IPS-18c (cell line): ENCODE results near the gene SNX33.
"Not testable (repeated sequence)": the region's sequence is repeated elsewhere in the genome, so short reads cannot be mapped to it uniquely, and the experiment has no call there.

Source experiments
- H3K4me3 ChIP-seq: 2 replicates; pipeline ENCODE4 v1.7.0; 2013; ENCODE audit warnings: low read depth, mild to moderate bottlenecking, low read length, moderate library complexity; ENCODE audit not compliant: insufficient read depth
- H3K9me3 ChIP-seq: one replicate; pipeline ENCODE4 v1.6.1; 2013; ENCODE audit warnings: mild to moderate bottlenecking, low read length, moderate library complexity; ENCODE audit not compliant: control insufficient read depth, insufficient read depth

SNX33 gene

DNA sequence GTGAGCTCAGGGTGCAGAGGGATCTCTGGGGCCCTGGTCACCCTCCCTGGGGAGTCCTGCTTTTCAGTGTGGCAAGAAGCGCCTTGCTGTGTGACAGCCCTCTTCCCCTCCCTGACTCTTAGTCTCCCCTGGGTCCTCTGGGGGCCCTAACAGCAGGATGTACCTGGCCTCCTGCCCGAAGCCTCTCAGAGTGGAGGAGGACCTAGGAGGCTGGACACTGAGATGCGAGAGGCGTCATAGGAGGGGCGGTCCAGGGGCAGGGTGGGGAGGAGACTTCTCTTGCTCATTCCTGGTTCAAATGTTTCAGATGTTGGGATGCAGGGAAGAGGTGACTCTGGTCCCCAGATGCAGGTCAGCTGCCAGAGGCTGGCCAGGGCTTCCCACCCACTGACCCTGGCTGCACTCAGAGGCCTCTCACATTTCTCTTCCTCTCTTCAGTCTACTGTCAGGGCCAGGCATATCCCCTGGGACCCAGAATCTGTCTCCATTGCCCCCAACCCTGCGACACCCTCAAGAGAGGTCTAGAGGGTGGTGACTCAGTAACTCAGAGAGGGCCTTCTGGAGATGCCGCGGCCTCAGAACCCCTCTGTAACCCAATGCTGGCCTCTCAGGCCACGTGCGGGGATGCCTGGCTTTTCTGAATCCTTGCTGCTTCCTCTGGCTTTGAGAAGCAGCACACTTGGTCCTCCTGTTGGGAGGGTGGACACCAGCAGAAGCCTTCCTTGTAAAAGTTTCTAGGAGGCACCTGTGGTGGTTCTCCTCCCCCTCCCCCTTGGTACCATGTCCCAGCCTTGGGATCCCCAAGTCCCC is 25.9 kb downstream of the SNX33 start:
- Histone ChIP-seq H3K9me3 (no peaks in the 10 kb centered on the region), H3K4me3 (no peak overlapping the region)

DNA sequence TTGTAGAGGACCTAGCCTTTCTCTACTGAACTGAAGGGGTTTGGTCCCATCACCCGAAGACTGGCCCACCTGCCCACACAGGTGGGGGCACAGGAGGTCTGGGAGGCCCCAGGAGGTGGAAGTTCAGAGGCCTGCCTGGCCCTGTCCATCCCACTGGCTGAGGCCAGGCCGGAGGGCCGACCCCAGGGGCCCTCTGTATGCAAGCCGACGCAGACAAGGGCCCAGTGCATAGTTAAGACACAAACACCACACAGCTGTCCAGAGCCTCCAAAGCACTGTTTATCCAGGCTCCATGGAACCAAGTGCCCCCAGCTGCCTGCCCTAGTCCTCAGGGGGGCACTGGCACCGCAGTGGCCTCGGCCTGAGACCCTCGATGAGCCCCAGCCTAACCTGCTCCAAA is 26.7 kb downstream of the SNX33 start:
- no peak overlapping the region for H3K4me3 ChIP-seq
- H3K9me3 ChIP-seq = no peaks in the 10 kb centered on the region

GRCh38 chr15:75675579-75676404 is 28.1 kb downstream of the SNX33 start:
- no peak overlapping the region for H3K4me3 ChIP-seq
- no peaks in the 10 kb centered on the region for H3K9me3 ChIP-seq

GRCh38 chr15:75676688-75677464 is 29.2 kb downstream of the SNX33 start:
- H3K9me3 ChIP-seq = no peaks in the 10 kb centered on the region
- H3K4me3 ChIP-seq = no peak overlapping the region

- no peaks in the 10 kb centered on the region for H3K9me3 ChIP-seq
- H3K4me3 ChIP-seq = no peak overlapping the region; the same call in 1 of the 2 replicates
Observed at GRCh38 chr15:75677465-75678323, 30.0 kb downstream of the SNX33 start.

DNA sequence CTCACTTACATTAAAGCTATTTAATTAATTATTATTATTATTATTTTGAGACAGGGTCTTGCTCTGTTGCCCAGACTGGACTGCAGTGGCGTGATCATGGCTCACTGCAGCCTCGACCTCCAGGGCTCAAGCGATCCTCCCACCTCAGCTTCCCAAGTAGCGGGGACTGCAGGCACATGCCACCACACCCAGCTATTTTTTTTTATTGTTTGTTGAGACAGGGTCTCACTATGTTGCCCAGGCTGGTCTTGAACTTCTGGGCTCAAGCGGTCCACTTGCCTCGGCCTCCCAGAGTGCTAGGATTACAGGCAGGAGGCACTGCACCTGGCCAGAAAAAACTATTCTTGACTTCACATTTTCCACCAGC is 30.6 kb downstream of the SNX33 start:
- not testable (repeated sequence) for H3K9me3 ChIP-seq, H3K4me3 ChIP-seq

DNA sequence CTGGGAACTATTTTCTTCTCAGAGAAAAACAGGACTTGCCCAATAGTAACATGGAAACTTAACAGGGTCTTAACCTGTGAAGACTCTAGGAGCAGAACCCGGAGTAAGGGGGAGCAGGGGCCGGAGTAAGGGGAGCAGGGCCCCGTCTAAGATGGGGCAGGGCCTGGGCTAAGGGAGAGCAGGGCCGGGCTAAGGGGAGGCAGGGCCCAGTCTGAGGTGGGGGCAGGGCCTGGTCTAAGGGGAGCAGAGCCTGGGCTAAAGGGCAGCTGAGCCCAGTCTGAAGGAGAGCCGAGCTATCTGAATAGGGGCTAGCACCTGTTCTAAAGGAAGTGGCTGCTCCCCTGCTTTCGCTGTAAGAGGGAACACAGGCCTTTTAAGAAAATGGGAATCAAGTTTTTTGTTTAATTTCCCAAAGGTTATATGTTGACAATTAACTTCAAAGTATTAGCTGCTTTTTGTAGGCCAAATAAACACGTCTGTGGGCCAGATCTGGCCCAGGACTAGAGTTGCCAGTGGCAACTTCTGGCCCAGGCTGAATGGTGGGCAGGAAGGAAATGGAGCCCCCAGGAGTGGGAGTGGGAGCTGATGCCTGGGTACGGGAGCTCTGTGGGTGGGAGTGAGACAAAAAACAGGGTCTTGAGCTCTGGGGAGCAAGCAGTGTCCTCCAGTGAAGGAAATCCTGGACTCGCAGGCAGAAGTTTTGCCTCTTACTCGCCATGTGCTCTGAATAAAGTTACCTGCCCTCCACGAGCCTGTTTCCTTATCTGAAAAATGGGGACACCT is 32.5 kb downstream of the SNX33 start:
- Histone ChIP-seq H3K4me3 (no peak overlapping the region), H3K9me3 (no peaks in the 10 kb centered on the region)

GRCh38 chr15:75682181-75683135 is 34.7 kb downstream of the SNX33 start:
- H3K4me3 ChIP-seq = no peak overlapping the region
- no peaks in the 10 kb centered on the region for H3K9me3 ChIP-seq

GRCh38 chr15:75683646-75684312 is 36.1 kb downstream of the SNX33 start:
- H3K9me3 ChIP-seq, H3K4me3 ChIP-seq: not testable (repeated sequence)

DNA sequence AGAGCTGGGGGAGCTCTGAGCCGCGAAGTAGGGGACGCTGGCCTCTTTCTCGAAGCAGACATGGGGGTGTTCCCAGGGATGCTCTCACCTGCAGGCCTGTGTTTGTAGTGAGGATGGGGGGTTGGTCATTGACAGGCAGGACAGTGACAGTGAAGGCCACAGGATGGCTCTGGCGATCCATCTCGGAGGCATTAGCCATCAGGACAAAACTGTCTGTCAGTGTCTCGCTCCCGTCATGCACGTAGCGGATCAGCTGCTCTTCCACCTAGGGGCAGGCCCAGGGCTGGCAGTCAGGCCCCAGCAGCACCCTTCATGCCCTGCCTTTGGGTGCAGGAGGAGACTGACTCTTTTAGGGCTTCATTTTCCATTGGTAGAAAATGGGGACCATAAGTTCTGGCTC is 36.9 kb downstream of the SNX33 start:
- Histone ChIP-seq H3K4me3 (no peak overlapping the region), H3K9me3 (no peaks in the 10 kb centered on the region)

- H3K9me3 ChIP-seq = no peaks in the 10 kb centered on the region
- H3K4me3 ChIP-seq = no peak overlapping the region
Observed at GRCh38 chr15:75685195-75685594, 37.5 kb downstream of the SNX33 start.

- H3K4me3 ChIP-seq, H3K9me3 ChIP-seq: not testable (repeated sequence)
Observed at GRCh38 chr15:75686212-75686642, 38.5 kb downstream of the SNX33 start.

GRCh38 chr15:75687486-75688277 is 40.0 kb downstream of the SNX33 start:
- H3K4me3 ChIP-seq = no peak overlapping the region
- no peaks in the 10 kb centered on the region for H3K9me3 ChIP-seq

GRCh38 chr15:75688278-75688557 is 40.5 kb downstream of the SNX33 start:
- no peaks in the 10 kb centered on the region for H3K9me3 ChIP-seq
- H3K4me3 ChIP-seq = no peak overlapping the region
